Measurements from ENCODE around the gene BATF.

- TF ChIP-seq PBX3 (CRISPR knock-in tag; IDR thresholded peaks at IDR 0.05) (no peak), CTCF (tag by site-specific recombination; IDR thresholded peaks at IDR 0.05) (no peak)
These were observed 42.8 kb downstream of the BATF start for GRCh38 chr14:75565056-75565455.
